ENCODE data around the gene GRAMD4. TPM values are rescaled to one million over a fixed set of nuclear protein-coding genes. Genes with fewer than 3 reads are reported as not detected.

GRAMD4 gene
- total and polyA plus RNA-seq, 10 of the 15 experiments (the other 5 are each of a cell fraction or from before 2014, with no cell fraction given): 0.21 to 45.5 (median 10.6) TPM

- TF ChIP-seq EP300 (IDR thresholded peaks at IDR 0.05; ENCODE audit: borderline replicate concordance in 1 of 2, control insufficient read depth in 1 of 2, low read depth in 2 of 2, low read length in 2 of 2) (peak; percentile 26 to 33; a peak in 1 of 4 replicates), EED (IDR thresholded peaks at IDR 0.05; ENCODE audit: low read depth) (peak; percentile 45; the same call in 1 of the 2 replicates), GATAD2B (conservative IDR thresholded peaks at IDR 0.05; ENCODE audit: low read depth) (no peak), PBX3 (IDR thresholded peaks at IDR 0.05; ENCODE audit: insufficient replicate concordance, low read depth, low read length) (peak; percentile 23), TBL1XR1 (IDR thresholded peaks at IDR 0.05; ENCODE audit: low read depth, low read length) (no peak), BRCA1 (IDR thresholded peaks at IDR 0.05; ENCODE audit: low read depth, low read length) (no peak), TAF1 (IDR thresholded peaks at IDR 0.05; ENCODE audit: borderline replicate concordance, low read depth, low read length) (no peak), ATF3 (IDR thresholded peaks at IDR 0.05; ENCODE audit: borderline replicate concordance, extremely low read depth, low read depth, low read length) (no peak), NFIC (IDR thresholded peaks at IDR 0.05; ENCODE audit: low read depth, low read length) (no peak; the same call in 1 of the 2 replicates), CEBPB (IDR thresholded peaks at IDR 0.05; ENCODE audit: borderline replicate concordance in 1 of 2, low read depth in 2 of 2, low read length in 2 of 2) (no peak), MYB (IDR thresholded peaks at IDR 0.05; ENCODE audit: borderline replicate concordance, low read depth, low read length) (no peak), IKZF2 (IDR thresholded peaks at IDR 0.05) (0 out of 4 replicates have a peak, but pooled peaks of 1 of the 2 experiments have one; percentile 13), SREBF2 (IDR thresholded peaks at IDR 0.05; ENCODE audit: low read length) (no peak), RBBP5 (conservative IDR thresholded peaks at IDR 0.05) (no peak), RELA (IDR thresholded peaks at IDR 0.05; ENCODE audit: borderline replicate concordance, partially characterized antibody) (no peak), ELK1 (IDR thresholded peaks at IDR 0.05; ENCODE audit: low read depth, low read length) (no peak), SIN3A (IDR thresholded peaks at IDR 0.05; ENCODE audit: low read depth, low read length) (no peak), CBFB (IDR thresholded peaks at IDR 0.05; ENCODE audit: low read depth) (no peak), IKZF1 (conservative IDR thresholded peaks at IDR 0.05) (peak; percentile 36; the same call in 1 of the 2 replicates), GABPA (IDR thresholded peaks at IDR 0.05; ENCODE audit: low read depth) (0 out of 2 replicates have a peak, but pooled peaks have one; percentile 19), IRF3 (IDR thresholded peaks at IDR 0.05) (no peak), SRF (IDR thresholded peaks at IDR 0.05; ENCODE audit: low read depth in 2 of 2, low read length in 2 of 2) (no peak), POLR2AphosphoS2 (IDR thresholded peaks at IDR 0.05; ENCODE audit: low read depth, low read length) (no peak), NFYB (IDR thresholded peaks at IDR 0.05; ENCODE audit: insufficient read depth, low read depth, low read length) (no peak), HDAC6 (IDR thresholded peaks at IDR 0.05; ENCODE audit: unreplicated experiment) (no peak), SPI1 (IDR thresholded peaks at IDR 0.05; ENCODE audit: borderline replicate concordance, insufficient read depth, low read depth, low read length) (no peak)
Observed at GRCh38 chr22:46684706-46685105, 64.5 kb downstream of the GRAMD4 start (continued).
